Mesothelial cell of epicardium (in vitro differentiated cells): ENCODE results near the gene KCTD15. TPM values are rescaled to one million over a fixed set of nuclear protein-coding genes. Genes with fewer than 3 reads are reported as not detected.
A peak's percentile ranks its signal among the peaks of the same experiment; 100 is the strongest.

Experiments
- DNase-seq, 2 experiments: peaks; one replicate each; pipeline ENCODE4 v3.0.0; 2021; ENCODE audit warnings: low spot score in 2 of 2; ENCODE audit not compliant: unreplicated experiment in 2 of 2
- H3K27ac Mint-ChIP-seq: 2 replicates; pipeline ENCODE4 v1.8.0; 2021; ENCODE audit warnings: mixed read lengths
- H3K27me3 Mint-ChIP-seq: 2 replicates; pipeline ENCODE4 v1.8.0; 2021; ENCODE audit warnings: low read depth, mixed read lengths
- H3K36me3 Mint-ChIP-seq: 2 replicates; pipeline ENCODE4 v1.8.0; 2021; ENCODE audit warnings: mixed read lengths
- H3K4me1 Mint-ChIP-seq: 2 replicates; pipeline ENCODE4 v1.8.0; 2021; ENCODE audit warnings: mixed read lengths
- H3K4me3 Mint-ChIP-seq: 2 replicates; pipeline ENCODE4 v1.8.0; 2021; ENCODE audit warnings: mild to moderate bottlenecking, moderate library complexity, mixed read lengths
- H3K9me3 Mint-ChIP-seq: 2 replicates; pipeline ENCODE4 v1.8.0; 2021; ENCODE audit warnings: mixed read lengths
- total RNA-seq: library from RNA; stranded (reverse); gene quantifications from 3 replicates; pipeline ENCODE4 v1.2.1, GENCODE V29; 2021
- TF ChIP-seq, protein P1 (sequence below): fragments of 200-600 bp; sonication (generic); IDR thresholded peaks from one replicate; pipeline ENCODE4 v1.5.0; 2021; ENCODE audit warnings: antibody characterized with exemption; ENCODE audit not compliant: unreplicated experiment

The KCTD15 gene
- total RNA-seq, 1 donor from 2014 or later, result 48.1 TPM

DNA sequence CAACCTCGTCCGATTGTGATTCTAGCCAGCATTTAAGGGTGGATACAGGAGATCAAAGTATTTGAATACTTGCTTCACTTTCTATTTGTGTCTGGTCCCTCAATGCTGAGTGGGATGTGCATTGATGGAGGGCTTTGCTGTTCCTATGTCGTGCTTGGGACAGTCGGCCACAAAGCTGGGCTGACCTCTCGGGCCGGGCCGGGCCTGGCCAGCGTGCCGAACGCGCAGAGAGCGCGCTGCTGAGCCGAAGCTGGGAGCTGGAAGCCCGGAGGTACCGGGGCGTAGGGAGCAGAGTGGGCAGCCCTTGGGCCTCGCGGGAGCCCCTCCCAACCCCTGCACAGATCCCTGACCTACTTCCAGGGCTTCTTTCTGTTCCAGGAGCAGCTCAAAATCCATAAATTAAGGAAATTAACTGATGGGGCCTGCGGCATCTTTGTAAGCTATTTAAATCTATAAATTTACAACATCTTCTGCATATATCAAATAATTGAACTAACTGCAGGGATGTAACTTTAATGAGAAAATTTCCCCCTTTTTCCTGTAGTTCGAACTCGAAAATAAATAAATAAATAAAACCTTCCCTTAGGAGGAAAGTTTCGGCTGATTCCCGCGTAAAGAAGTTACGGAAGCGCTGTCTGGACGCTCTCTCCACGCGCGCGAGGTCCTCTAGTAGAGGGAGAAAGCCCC, 1.8 kb upstream of the KCTD15 start:
- TF ChIP-seq, protein P1, sequence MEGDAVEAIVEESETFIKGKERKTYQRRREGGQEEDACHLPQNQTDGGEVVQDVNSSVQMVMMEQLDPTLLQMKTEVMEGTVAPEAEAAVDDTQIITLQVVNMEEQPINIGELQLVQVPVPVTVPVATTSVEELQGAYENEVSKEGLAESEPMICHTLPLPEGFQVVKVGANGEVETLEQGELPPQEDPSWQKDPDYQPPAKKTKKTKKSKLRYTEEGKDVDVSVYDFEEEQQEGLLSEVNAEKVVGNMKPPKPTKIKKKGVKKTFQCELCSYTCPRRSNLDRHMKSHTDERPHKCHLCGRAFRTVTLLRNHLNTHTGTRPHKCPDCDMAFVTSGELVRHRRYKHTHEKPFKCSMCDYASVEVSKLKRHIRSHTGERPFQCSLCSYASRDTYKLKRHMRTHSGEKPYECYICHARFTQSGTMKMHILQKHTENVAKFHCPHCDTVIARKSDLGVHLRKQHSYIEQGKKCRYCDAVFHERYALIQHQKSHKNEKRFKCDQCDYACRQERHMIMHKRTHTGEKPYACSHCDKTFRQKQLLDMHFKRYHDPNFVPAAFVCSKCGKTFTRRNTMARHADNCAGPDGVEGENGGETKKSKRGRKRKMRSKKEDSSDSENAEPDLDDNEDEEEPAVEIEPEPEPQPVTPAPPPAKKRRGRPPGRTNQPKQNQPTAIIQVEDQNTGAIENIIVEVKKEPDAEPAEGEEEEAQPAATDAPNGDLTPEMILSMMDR, result no peak
- Mint-ChIP-seq H3K4me3 (peak overlapping the region; percentile 75), H3K36me3 (no peaks in the 10 kb centered on the region), H3K4me1 (peaks cover 21% of the 10 kb centered on the region), H3K9me3 (no peaks in the 10 kb centered on the region), H3K27ac (peak overlapping the region; percentile 79), H3K27me3 (peaks cover 10% of the 10 kb centered on the region)
- no peak for DNase-seq

DNA sequence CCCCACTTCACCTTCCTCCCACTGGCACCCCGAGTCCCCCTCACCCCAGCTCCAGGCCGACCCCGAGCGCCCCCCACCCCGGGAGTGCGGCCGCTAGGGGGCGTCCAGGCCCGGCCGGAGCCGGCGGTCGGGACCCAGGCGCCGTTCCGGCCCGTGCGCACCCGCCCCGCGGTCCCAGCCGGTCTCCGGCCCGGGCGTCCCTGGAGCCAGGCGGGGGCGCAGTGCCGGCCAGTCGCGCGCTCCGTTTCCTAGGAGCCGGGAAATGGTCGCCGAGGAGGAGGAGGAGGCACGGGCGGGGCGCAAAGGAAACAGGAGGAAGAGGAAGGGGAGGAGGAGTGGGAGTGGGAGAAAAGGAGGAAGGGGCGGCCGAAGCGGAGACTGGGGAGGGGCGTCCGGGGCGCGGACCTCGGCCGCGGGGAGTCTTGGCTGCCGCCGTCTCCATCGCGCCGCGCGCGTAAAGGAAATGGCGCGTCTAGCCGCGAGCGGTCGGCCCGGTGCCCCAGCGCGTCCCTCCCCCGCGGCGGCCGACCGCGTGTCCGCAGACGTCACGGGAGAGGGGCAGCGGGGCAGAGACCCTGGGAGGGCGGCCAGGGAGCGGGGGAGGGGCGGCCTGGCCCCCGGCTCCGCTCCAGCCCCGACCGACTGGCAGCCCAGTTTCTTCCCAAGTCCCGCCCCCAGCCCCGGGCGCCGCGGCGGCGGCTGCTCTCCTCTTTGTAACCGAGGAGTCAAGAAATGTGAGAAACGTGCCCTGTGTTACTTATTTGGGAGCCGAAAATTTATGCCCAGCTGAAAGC, 1.1 kb upstream of the KCTD15 start:
- Mint-ChIP-seq H3K4me1 (peaks cover 22% of the 10 kb centered on the region), H3K27me3 (peaks cover 8% of the 10 kb centered on the region), H3K9me3 (no peaks in the 10 kb centered on the region), H3K4me3 (peak overlapping the region; percentile 75), H3K36me3 (no peaks in the 10 kb centered on the region), H3K27ac (peak overlapping the region; percentile 86)
- peak; percentile 77 to 88 for DNase-seq
- TF ChIP-seq, protein P1, result peak; percentile 83

DNA sequence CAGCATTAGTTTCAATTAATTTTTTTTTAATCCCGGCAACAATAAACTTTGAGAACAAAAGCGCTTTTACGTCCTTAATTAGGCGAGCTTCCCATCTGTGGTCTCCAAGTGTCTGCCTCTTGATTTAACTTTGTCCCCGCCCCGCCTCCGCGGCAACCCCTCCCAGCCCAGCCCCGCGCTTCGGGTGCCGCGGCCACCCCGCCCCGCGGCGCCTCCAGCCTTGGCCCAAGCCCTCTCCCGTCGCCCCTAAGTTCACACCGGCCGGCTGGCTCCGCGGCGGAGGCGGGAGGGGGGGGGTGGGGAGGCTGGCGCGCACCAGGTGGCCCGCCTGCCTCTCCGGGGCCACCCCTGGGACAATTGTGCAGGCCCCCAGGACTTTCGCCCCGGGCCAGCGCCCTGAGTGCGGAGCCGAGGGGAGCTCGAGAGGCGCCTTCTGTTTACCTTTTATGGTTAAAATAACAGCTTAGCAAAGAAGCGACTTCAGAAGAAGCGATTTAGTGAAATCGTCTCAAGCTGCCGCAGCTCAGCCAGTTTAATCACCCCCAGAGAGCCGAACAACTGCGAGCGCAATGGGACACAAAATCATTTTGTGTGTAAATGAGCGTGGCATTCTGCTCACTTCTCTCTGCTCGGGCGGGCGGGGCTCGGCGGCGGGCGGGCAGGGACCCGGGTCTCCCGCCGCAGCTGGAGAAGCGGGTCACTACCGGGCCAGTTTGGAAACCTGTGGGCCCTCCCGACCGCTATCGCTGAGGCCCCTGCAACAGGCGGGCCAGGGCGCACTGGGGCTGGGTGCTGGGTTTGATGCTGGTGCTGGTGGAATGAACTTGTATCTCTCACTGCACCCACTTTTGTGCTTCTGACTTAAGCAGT, 1.4 kb downstream of the KCTD15 start:
- H3K27me3 Mint-ChIP-seq, result no peaks in the 10 kb centered on the region
- H3K27ac Mint-ChIP-seq, result peak overlapping the region; percentile 77
- DNase-seq, result no peak
- TF ChIP-seq, protein P1, result no peak
- H3K9me3 Mint-ChIP-seq, result no peaks in the 10 kb centered on the region
- H3K36me3 Mint-ChIP-seq, result peaks cover 2% of the 10 kb centered on the region
- H3K4me3 Mint-ChIP-seq, result peak overlapping the region; percentile 84
- H3K4me1 Mint-ChIP-seq, result peaks cover 19% of the 10 kb centered on the region

DNA sequence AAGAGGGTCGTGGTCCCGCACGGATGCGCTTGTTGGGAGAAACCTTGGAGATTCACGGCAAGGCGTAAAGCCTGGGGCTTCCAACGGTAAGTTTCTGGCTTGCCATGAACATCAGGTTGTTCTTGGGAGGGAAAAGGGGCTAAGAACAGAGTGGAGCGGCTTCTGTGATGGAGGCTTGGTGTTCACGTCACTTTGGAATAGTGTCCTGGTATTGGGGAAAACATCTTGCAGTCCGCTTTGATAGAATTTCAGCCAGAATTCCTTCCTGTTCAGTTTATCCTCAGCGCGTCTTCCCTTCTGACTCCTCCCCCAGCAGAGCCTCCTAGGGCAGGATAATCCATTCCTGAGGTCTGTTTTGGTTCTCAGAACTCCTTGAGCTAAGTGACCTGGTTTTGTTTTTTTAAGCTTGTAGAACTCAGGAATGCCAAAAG, 2.0 kb downstream of the KCTD15 start:
- peaks cover 5% of the 10 kb centered on the region for H3K36me3 Mint-ChIP-seq
- DNase-seq, result no peak
- H3K27me3 Mint-ChIP-seq, result no peaks in the 10 kb centered on the region
- TF ChIP-seq, protein P1, result no peak
- H3K4me1 Mint-ChIP-seq, result peaks cover 15% of the 10 kb centered on the region
- no peaks in the 10 kb centered on the region for H3K9me3 Mint-ChIP-seq
- H3K27ac Mint-ChIP-seq, result peak overlapping the region; percentile 77
- peak overlapping the region; percentile 69 for H3K4me3 Mint-ChIP-seq

DNA sequence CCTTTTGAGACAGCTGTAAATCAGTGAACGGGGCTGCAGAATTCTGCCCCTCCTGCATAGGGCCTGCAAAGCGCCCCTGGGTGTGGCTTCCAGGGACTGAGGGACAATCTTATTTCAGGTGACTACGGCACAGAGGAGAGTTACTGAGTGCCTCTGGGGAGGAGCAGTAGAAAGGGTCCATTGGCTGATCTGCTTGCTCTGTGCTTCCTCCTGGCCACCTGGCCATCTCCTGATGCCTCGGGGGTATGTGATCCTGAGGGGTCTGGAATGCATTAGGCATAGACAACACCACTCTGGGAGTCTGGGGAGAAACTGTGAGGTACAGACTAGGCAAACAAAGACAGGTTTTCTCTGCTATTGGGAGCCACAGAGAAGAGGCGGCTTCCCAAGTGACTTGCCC, 2.8 kb downstream of the KCTD15 start:
- no peaks in the 10 kb centered on the region for H3K9me3 Mint-ChIP-seq
- no peak overlapping the region for H3K4me3 Mint-ChIP-seq
- H3K4me1 Mint-ChIP-seq, result peaks cover 15% of the 10 kb centered on the region
- H3K27me3 Mint-ChIP-seq, result no peaks in the 10 kb centered on the region
- DNase-seq, result no peak
- peaks cover 5% of the 10 kb centered on the region for H3K36me3 Mint-ChIP-seq
- H3K27ac Mint-ChIP-seq, result peak overlapping the region; percentile 30
- TF ChIP-seq, protein P1, result no peak
